Transverse colon (tissue), 4 donors: ENCODE measurements around the gene INO80. TPM values are rescaled to one million over a fixed set of nuclear protein-coding genes. Genes with fewer than 3 reads are reported as not detected.
A peak's percentile ranks its signal among the peaks of the same experiment; 100 is the strongest.

ENCODE experiments used
- DNase-seq: peaks from one replicate; pipeline ENCODE4 v3.0.0-alpha.2; 2019
- H3K27ac ChIP-seq, 4 donors: fragments of 200-600 bp; sonication (generic); 2 replicates each; pipeline ENCODE4 v1.5.1; 2016 to 2018; ENCODE audit warnings: inconsistent platforms in 4 of 4
- H3K27me3 ChIP-seq: fragments of 200-600 bp; sonication (generic); 2 replicates; pipeline ENCODE4 v1.5.1; 2017; ENCODE audit warnings: inconsistent platforms
- H3K36me3 ChIP-seq, 4 donors: fragments of 200-600 bp; sonication (generic); 2 replicates each; pipeline ENCODE4 v1.5.1; 2017 to 2019; ENCODE audit warnings: inconsistent platforms in 4 of 4
- H3K4me1 ChIP-seq, 4 donors: fragments of 200-600 bp; sonication (generic); 2 replicates each; pipeline ENCODE4 v1.5.1; 2017 to 2020; ENCODE audit warnings: inconsistent platforms in 4 of 4
- H3K4me3 ChIP-seq, 4 donors: fragments of 200-600 bp; sonication (generic); 1 replicate in 1 of 4; 2 replicates in 3 of 4; pipeline versions ENCODE4 v1.5.1 to v1.6.1; 2017 to 2019; ENCODE audit warnings: inconsistent platforms in 4 of 4
- H3K9me3 ChIP-seq, 2 donors: fragments of 200-600 bp; sonication (generic); 2 replicates each; pipeline ENCODE4 v1.5.1; 2017 to 2019; ENCODE audit warnings: inconsistent platforms in 2 of 2
- EP300 ChIP-seq: sonication (generic); formaldehyde crosslinking; IDR thresholded peaks from one replicate; pipeline ENCODE4 v1.6.1; 2017; ENCODE audit warnings: antibody characterized with exemption, low read depth
- POLR2A ChIP-seq: fragments of 450-650 bp; IDR thresholded peaks from one replicate; pipeline ENCODE4 v1.6.1; 2016; ENCODE audit warnings: antibody characterized with exemption, mild to moderate bottlenecking, moderate library complexity
- POLR2AphosphoS5 ChIP-seq, 3 donors: sonication (generic); formaldehyde crosslinking; IDR thresholded peaks; one replicate each; pipeline ENCODE4 v1.6.1; 2016; ENCODE audit warnings: antibody characterized with exemption in 3 of 3
- WGBS, 2 donors: methylation state at CpG; one replicate each; pipeline ENCODE4 v1.1.5; 2018; ENCODE audit warnings: low coverage in 1 of 2; 5-methylcytosine and 5-hydroxymethylcytosine counted together
- in situ Hi-C, 4 donors: fragments of 200-750 bp; cut with MboI; loops; one replicate each; pipeline versions ENCODE4 v1.15.0 to v1.15.1; 2017; ENCODE audit warnings: low sequenced_read_pairs in 3 of 4, low pct_ligation_motif_present in 1 of 4, low pct_unique_long_range_greater_than_20kb in 1 of 4
- intact Hi-C: fragments of 100-400 bp; cut with DNase I; formaldehyde crosslinking; loops from one replicate; pipeline ENCODE4 v1.15.1; 2023; ENCODE audit warnings: low total_unique reads
- total RNA-seq, 4 donors: library from RNA; depleted of rRNA; stranded (reverse); fragments of >200 nt; gene quantifications; one replicate each; pipeline ENCODE4 v1.1.0, GENCODE V29; 2016
- TF ChIP-seq, protein P1 (sequence below), 5 experiments: fragments of 200-600 bp in 3 of 5; fragments of 450-650 bp in 2 of 5; sonication (generic) in 3 of 5; IDR thresholded peaks; 1 replicate in 2 of 5; 2 replicates in 3 of 5; pipeline ENCODE4 v1.5.1; 2016 to 2017; ENCODE audit warnings: antibody characterized with exemption in 5 of 5, inconsistent platforms in 3 of 5, mild to moderate bottlenecking in 2 of 5, moderate library complexity in 1 of 5

INO80 gene
- total RNA-seq, 4 donors from 2014 or later: 21.8 to 69.1 (median 29.8) TPM

DNA sequence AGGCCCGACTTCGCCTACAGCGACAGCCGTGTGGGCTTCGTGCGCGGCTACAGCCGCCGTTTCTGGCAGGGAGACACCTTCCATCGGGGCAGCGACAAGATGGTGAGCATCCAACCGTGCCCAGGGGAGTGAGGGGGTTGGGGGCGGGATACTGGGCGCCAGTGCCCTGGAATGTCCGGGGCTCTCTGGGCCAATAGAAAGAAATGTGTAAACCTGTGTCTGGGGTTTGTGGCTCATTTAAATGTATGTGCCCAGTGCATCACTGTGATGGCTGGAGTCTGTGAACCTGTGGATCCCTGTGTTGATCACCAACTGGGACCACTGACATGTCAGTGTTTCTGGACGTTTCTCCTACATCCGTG, 162.4 kb downstream of the INO80 start:
- intact Hi-C loops: no loop called here
- no peak for TF ChIP-seq POLR2AphosphoS5 (IDR thresholded peaks at IDR 0.05)
- TF ChIP-seq POLR2A: no peak
- TF ChIP-seq, protein P1, sequence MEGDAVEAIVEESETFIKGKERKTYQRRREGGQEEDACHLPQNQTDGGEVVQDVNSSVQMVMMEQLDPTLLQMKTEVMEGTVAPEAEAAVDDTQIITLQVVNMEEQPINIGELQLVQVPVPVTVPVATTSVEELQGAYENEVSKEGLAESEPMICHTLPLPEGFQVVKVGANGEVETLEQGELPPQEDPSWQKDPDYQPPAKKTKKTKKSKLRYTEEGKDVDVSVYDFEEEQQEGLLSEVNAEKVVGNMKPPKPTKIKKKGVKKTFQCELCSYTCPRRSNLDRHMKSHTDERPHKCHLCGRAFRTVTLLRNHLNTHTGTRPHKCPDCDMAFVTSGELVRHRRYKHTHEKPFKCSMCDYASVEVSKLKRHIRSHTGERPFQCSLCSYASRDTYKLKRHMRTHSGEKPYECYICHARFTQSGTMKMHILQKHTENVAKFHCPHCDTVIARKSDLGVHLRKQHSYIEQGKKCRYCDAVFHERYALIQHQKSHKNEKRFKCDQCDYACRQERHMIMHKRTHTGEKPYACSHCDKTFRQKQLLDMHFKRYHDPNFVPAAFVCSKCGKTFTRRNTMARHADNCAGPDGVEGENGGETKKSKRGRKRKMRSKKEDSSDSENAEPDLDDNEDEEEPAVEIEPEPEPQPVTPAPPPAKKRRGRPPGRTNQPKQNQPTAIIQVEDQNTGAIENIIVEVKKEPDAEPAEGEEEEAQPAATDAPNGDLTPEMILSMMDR (IDR thresholded peaks at IDR 0.05): no peak
- peak overlapping the region; percentile 85 to 90 (median 86) for H3K27ac ChIP-seq
- H3K4me1 ChIP-seq: peaks cover 9 to 42% (median 15%) of the 10 kb centered on the region in 4 donors
- 7 to 13% methylated on average over 2 to 17 of the region's 17 CpGs for WGBS, 2 donors
- no peaks in the 10 kb centered on the region for H3K36me3 ChIP-seq
- no peak for DNase-seq
- H3K9me3 ChIP-seq: no peaks in the 10 kb centered on the region
- peak overlapping the region; percentile 53 to 82 (median 60) for H3K4me3 ChIP-seq
- in situ Hi-C loops: no loop called here
- no peaks in the 10 kb centered on the region for H3K27me3 ChIP-seq

DNA sequence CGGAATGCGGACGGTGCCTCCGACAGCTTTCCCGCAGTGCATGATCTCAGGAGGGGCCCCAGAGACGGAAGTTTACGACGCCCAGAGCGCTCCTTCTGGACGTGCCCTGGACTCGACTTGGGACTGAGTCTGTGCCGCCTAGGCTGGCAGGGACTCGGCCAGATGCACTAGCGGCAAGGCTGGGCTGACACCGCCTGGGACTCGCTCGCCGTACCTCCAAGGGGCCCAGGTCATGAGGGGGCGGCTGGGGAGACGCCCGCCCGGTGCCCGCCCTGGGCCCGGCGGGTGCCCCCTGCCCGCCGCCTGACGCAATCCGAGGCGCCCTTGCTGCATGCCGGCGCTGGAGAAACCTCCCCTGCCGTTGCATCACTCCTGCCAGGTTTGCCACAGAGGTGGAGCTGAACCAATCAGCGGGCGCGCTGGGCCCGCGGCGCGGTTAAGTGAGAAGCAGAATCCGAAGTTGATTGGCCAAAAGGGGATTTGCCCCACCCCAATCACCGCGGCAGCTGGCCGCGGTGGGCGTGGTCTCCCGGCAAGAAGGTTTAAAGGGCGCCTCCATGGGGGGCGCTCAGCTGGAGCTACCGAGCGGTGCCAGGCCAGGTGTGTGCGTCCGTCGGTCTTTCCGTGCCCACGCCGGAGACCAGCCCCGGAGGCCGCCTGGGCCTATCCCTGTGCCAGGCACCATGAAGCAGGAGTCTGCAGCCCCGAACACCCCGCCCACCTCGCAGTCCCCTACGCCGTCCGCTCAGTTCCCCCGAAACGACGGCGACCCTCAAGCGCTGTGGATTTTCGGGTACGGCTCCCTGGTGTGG, 163.0 kb downstream of the INO80 start, which contains the start of gene CHAC1:
Gene CHAC1, plus strand, starts transcription at position 571 of the 812 bp plus-strand sequence. Its CDS starts 113 bp downstream, at position 684.
- H3K4me3 ChIP-seq: peak within 1 kb of the TSS; percentile 53 to 82 (median 60)
- peak; percentile 76 to 90 (median 77) for TF ChIP-seq POLR2AphosphoS5 (IDR thresholded peaks at IDR 0.05)
- TF ChIP-seq POLR2A: peak; percentile 87
- TF ChIP-seq, protein P1 (IDR thresholded peaks at IDR 0.05): peak in 1 of 5 experiments; percentile 35
- TF ChIP-seq EP300: no peak
- no peaks in the 10 kb centered on the region for H3K9me3 ChIP-seq
- peak; percentile 97 for DNase-seq
- peak within 1 kb of the TSS; percentile 85 to 90 (median 86) for H3K27ac ChIP-seq
- in situ Hi-C loops (no loop called here), intact Hi-C loops (no loop called here)
- WGBS, 2 donors: 0% methylated on average over 27 of the region's 72 CpGs; no CpG with 5 or more reads in 1 of the 2 donors
- H3K36me3 ChIP-seq: no peaks in the 10 kb centered on the region
- H3K27me3 ChIP-seq: no peaks in the 10 kb centered on the region
- H3K4me1 ChIP-seq: peaks cover 9 to 42% (median 15%) of the 10 kb centered on the region in 4 donors

DNA sequence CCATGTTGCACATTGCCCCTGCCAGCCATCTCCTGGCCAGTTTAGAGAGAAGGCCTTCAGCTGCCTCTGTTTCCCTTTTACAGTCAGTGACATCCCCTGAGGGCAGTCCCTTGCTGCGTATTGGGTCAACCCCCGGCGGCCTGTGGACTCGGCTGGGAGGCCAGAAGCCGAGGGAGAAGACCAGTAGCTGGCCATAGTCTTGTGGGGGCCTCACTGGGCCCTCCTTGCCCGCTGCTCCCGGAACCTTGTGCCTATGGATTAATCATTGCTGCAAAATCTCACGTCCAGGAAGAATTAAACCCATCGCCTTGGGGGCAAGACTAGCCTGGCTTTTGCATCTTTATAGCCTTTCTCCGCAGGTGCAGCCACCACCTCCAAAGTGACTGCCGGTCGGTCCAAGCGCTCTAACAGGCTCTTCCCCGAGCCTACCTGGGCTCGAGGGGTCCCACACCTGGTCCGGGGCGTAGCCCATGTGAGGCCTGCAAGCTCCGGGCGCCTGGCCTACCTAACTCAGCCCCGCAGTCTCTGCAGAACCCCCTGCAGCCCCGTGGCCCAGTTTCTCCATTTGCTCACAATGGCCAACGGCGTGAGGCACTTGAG, 163.7 kb downstream of the INO80 start:
- intact Hi-C loops: no loop called here
- peaks cover 8 to 37% (median 15%) of the 10 kb centered on the region in 4 donors for H3K4me1 ChIP-seq
- no peaks in the 10 kb centered on the region for H3K36me3 ChIP-seq
- no peaks in the 10 kb centered on the region for H3K9me3 ChIP-seq
- peak overlapping the region; percentile 85 to 90 (median 86) for H3K27ac ChIP-seq
- peak overlapping the region in 3 of 4 donors; percentile 53 to 82 (median 56) for H3K4me3 ChIP-seq
- TF ChIP-seq POLR2A (no peak), POLR2AphosphoS5 (IDR thresholded peaks at IDR 0.05) (no peak), EP300 (no peak)
- TF ChIP-seq, protein P1 (IDR thresholded peaks at IDR 0.05): no peak
- DNase-seq: no peak
- in situ Hi-C loops: no loop called here
- no peaks in the 10 kb centered on the region for H3K27me3 ChIP-seq
- 63% methylated on average over 20 of the region's 23 CpGs; no CpG with 5 or more reads in 1 of the 2 donors for WGBS, 2 donors

DNA sequence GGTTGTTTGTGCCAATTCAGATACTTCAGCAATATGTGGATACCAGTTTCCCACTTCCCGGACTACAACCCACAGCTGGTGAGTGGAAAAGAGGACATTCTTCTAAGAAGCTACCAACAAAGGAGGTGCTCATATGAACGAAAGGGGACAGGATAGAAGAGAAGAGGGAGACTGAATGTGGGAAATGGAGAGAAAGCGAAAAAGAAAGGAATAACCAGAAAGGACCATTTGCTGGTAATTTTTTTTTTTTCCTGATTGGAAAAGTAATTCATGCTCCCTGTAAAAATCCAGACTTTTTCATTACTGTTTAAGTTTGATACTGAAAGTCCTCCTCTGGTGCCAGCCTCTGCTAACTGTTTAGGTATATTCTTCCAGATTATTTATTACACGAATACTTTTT, 164.3 kb downstream of the INO80 start:
- H3K36me3 ChIP-seq: no peaks in the 10 kb centered on the region
- in situ Hi-C loops (no loop called here), intact Hi-C loops (no loop called here)
- H3K9me3 ChIP-seq: no peaks in the 10 kb centered on the region
- H3K4me1 ChIP-seq: peaks cover 2 to 30% (median 15%) of the 10 kb centered on the region in 4 donors
- WGBS, 2 donors: 88 to 91% methylated on average over 4 of the region's 4 CpGs
- H3K27ac ChIP-seq: peak overlapping the region in 1 of 4 donors; percentile 90
- DNase-seq: no peak
- no peak overlapping the region for H3K4me3 ChIP-seq
- no peaks in the 10 kb centered on the region for H3K27me3 ChIP-seq
- TF ChIP-seq, protein P1 (IDR thresholded peaks at IDR 0.05): no peak
- no peak for TF ChIP-seq POLR2A
- no peak for TF ChIP-seq EP300
